ENCODE results near the gene MR1.

GRCh38 chr1:181087400-181087901, 53.7 kb downstream of the MR1 start:
- TF ChIP-seq CTCF (conservative IDR thresholded peaks at IDR 0.05 in 1 of 2, IDR thresholded peaks at IDR 0.05 in 1 of 2; ENCODE audit: extremely low read depth in 1 of 2, insufficient read depth in 1 of 2, low read depth in 1 of 2, low read length in 2 of 2) (no peak), EZH2 (IDR thresholded peaks at IDR 0.05; ENCODE audit: borderline replicate concordance, low read length) (no peak)

All from mammary epithelial cell (primary cell).